GM18517 (cell line): ENCODE measurements around the gene ZNF319.

Source experiments
- ATAC-seq: cut with Tn5 transposase; IDR thresholded peaks from one replicate; pipeline ENCODE4 v1.9.1; 2021; ENCODE audit warnings: mild to moderate bottlenecking, moderate library complexity; ENCODE audit not compliant: unreplicated experiment

The ZNF319 gene

GRCh38 chr16:57999971-58000705 is at the start of gene ZNF319:
Gene ZNF319, minus strand, starts transcription at chr16:58000672. Its CDS starts 2,407 bp downstream, at chr16:57998265.
- ATAC-seq = peak; percentile 10

GRCh38 chr16:58049232-58050185 is 49.0 kb upstream of the ZNF319 start:
- ATAC-seq = no peak

GRCh38 chr16:58048494-58049231 is 48.2 kb upstream of the ZNF319 start:
- ATAC-seq = no peak

- no peak for ATAC-seq
Measured at GRCh38 chr16:58047557-58048348, 47.3 kb upstream of the ZNF319 start.

- no peak for ATAC-seq
Measured at GRCh38 chr16:58046936-58047335, 46.5 kb upstream of the ZNF319 start.

- no peak for ATAC-seq
Measured at GRCh38 chr16:58046054-58046881, 45.8 kb upstream of the ZNF319 start.

GRCh38 chr16:58045096-58045495 is 44.6 kb upstream of the ZNF319 start:
- no peak for ATAC-seq

GRCh38 chr16:58044266-58045019 is 44.0 kb upstream of the ZNF319 start:
- ATAC-seq = no peak

- no peak for ATAC-seq
Measured at GRCh38 chr16:58043571-58044155, 43.2 kb upstream of the ZNF319 start.

- ATAC-seq = no peak
Measured at GRCh38 chr16:58042886-58043515, 42.5 kb upstream of the ZNF319 start.

GRCh38 chr16:58042001-58042885 is 41.8 kb upstream of the ZNF319 start:
- ATAC-seq = no peak

GRCh38 chr16:58041628-58041955 is 41.1 kb upstream of the ZNF319 start:
- no peak for ATAC-seq

GRCh38 chr16:58040945-58041627 is 40.6 kb upstream of the ZNF319 start:
- ATAC-seq = no peak

GRCh38 chr16:58040496-58040846 is 40.0 kb upstream of the ZNF319 start:
- ATAC-seq = no peak

GRCh38 chr16:58039829-58040495 is 39.5 kb upstream of the ZNF319 start:
- ATAC-seq = no peak

- ATAC-seq = no peak
Measured at GRCh38 chr16:58038219-58038641, 37.8 kb upstream of the ZNF319 start.
